SW480 (cell line): ENCODE data around the gene SYS1.
A peak's percentile ranks its signal among the peaks of the same experiment; 100 is the strongest.

Experiments used
- DNase-seq: peaks from one replicate; pipeline ENCODE4 v3.0.0-alpha.2; 2016; ENCODE audit warnings: low spot score

Gene SYS1

DNA sequence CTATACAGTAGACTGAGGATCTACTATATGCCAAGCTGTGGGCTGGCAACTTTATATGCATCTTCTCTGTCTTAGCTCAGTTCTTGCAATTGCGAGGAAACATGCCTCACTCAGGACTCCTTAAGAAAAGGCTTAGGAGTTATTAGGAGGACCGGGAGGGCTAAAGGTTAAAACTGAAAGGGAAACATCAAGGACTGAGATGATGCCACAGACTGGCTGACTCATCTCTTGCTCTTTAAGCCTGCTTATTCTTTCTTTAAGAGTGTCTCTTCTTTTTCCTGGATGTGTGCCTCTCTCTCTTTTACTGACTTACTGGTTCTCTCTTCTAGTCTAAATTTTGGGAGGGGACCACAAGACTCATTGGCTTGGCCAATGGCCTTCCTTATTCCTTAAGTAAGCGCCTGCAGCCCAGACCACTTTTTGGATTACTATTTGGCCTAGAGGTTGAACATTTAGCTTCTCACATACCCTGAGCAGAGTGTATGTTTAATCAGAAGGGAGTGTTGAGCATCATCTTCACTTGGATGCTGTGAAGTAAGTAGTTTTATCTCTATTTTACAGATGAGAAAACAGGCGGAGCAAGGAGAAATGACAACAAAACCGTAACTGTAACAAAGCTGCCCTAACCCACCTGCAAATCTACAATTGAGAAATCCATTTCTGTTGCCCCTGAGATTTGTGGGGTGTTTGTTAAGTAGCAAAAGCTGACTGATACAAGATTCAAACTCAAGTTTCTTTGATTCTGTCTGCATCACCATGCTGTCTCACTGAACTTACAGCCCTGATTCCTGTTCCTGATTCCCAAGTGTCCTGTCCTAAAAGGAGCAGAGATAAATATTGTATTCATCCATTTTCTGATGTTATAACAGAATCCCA, 7.5 kb upstream of the SYS1 start:
- peak; percentile 57 for DNase-seq

DNA sequence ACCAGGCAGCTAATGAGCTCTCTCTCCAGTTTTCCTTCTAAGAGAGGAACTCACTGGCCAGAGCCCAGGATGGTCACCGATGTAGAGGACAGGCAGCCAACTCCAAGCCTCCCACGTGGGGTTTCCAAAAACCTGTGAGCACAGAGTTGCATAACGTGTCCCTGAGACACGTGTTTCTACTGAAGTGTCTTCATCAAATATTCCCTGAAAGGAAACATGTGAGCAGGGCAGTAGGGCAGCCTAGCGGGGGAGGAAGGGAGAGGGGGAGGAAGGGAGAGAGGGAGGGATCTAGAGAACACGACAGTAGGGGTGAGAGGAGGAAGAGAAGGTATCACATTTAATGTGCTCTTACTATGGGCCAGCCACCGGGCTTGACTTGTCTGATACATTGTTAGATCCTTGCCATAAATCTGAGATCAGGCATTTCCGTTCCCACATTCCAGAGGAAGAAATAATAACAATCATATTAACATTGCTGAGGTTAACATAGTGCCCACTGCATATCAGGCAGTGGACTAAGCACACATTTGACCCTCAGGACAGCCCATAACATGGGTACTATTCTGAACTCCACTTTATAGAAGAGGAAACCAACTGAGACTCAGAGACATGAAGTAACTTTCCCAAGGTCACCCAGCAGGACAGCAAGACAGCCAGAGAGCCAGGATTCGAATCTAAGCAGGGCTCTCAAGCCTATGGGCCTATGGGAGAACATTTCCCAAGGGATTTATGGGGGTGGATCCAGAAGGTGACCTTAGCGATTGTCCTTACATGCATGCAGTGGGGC, 4.5 kb upstream of the SYS1 start:
- peak; percentile 85 for DNase-seq

DNA sequence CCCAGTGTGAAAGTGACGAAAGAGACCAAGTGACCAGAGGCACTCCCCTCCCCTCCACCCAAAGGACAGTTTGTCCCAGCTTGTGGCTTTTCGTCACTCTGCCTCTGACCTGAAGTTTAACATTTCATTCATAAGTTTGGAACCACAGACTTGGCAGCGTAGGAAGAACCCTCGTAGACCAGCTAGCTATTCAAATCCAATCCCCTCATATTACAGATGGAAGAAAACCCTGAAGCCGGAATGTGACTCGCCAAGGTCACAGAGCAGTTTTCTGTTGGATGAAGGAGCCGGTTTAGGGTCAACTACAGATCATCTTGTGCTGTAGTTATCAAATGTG, 3.9 kb upstream of the SYS1 start:
- DNase-seq = peak; percentile 75

DNA sequence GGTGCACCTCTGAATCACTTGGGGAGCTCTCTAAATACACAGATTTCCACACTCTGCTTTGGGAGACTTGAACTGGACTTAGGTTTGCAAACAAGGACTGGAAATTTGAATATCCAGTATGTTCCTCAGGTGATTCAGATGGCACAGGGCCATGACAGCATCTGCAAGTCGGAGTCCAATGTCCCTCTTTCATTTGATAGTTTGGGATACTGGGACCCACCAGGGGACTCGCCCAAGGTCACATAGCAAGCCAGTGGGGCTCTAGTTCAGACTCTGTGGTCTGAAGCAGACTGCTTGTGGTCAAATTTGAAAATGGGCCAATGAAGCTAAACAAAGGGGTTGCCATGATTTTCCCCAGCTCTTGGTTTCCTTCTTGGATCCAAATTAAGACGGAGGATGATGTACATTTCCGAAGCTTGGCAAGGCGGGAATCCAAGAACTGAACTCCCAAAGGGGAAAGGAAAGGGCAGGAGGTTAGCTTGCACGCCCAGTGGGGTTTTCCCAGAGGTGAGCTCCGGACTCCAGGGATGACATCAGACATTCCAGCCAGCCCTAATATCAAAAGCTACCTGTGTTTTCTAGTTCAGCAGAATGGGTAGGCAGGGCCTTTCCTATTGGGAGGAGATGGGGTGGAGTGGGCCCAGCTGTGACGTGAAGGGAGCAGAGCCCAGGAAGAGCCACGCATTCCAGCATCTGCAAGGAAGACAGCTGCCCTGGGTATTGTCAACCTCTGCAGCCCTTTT, 3.4 kb upstream of the SYS1 start:
- peak; percentile 96 for DNase-seq

DNA sequence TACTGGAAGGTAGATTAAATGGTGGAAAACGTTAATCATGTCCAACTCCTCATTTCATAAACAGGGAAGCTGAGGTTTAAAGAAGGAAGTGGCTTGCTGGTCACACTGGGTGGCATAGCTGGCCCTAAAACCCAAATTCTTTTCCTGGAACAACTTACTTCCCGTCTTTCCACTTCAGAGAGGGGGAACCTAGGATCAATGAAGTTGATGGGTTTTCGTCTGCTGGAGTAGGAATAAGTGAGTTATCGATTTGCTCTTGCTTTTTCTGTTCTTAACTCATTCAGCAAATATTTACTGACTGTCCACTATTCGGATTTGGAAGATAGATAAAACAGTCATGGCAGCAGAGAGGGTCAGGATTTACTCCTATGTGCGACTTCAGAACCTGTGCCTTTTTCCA, 1.2 kb upstream of the SYS1 start:
- no peak for DNase-seq

DNA sequence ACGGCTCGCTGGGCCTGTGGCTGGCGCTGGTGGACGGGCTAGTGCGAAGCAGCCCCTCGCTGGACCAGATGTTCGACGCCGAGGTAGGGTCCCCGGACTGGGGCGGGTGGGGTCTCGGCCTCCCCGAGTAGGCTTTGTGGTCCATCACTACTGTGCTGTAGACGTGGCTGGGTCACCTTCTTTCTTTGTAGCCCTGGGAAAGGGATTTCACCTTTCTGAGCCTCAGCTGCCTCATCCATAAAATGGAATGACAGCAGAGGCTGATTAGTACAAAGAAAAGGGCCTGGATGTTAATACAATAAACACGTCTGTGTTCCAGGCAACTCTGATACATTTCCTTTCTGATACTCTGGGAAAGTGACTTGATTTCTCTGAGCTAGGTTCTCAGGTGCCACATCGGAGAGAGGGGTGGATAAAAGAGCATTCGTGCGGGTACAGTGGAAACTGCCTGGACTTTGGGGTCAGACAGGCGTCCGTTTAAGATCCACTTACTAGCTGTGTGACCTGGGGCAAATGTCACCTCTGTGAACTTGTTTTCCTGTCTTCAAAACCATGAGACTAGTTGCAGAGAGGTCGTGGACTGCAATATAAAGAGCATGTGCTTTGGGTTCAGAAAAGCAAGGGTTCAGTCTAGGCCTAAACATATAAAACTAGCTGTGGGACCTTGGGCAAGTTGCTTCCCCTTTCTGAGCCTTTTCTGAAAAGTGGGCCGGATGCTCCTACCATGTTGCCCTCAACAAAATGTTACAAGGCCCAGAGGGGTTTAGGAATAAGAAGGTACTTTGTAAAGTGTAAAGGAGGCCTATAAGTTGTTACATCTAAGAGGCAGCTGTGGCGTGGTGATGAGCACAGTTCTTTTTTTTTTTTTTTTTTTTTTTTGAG, 896 bp downstream of the SYS1 start:
- no peak for DNase-seq

DNA sequence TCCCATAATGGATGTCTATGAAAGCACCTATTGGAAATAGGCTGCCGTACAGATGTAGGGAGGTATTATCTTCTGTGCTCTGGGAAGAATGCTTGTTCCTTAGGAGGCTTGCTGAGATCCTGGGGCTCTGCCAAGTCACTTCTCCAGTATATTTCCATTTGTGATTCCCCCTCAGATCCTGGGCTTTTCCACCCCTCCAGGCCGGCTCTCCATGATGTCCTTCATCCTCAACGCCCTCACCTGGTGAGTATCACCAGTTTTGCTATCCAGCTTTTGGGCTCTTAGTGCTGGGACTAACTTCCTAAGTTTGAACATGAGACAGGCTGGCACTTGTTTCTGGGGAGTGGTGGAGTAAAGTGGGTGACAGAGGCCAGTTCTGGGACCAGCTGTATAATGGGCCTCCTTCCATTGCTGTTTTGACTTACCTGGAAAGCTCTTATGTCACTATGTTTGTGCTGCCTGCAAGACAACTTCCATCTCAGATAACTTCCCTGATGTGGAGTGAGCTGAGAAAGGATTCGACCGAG, 2.6 kb downstream of the SYS1 start:
- no peak for DNase-seq

DNA sequence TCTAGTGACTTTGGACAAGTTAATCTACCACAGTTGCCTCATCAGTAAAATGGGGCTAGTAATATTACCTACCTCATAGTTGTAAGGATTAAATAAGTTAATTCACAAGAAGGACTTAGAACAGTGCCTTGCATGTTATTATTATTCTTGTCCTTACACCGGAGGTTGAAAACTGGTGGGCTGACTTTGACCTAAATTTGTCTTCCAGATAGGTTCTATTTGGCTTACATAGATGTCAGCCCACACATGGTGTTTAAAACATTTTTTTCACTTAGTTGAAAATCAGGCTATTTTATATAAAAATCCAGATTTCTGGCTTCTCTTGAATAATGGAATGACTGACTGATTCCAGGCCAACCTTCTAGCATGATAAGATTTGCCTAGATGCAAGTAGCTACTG, 3.2 kb downstream of the SYS1 start:
- DNase-seq = no peak

DNA sequence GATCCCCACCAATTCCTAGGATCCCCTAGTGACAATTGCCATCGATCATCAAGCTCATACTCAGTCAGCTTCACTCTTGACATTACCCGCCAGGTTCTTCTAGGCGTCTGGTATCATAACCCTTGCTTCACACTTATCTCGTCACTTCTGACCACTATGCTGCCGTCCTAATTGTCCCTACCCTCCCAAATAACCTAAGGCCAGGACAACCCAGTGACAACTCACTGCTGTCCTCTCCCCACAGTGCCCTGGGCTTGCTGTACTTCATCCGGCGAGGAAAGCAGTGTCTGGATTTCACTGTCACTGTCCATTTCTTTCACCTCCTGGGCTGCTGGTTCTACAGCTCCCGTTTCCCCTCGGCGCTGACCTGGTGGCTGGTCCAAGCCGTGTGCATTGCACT, 3.7 kb downstream of the SYS1 start:
- no peak for DNase-seq

DNA sequence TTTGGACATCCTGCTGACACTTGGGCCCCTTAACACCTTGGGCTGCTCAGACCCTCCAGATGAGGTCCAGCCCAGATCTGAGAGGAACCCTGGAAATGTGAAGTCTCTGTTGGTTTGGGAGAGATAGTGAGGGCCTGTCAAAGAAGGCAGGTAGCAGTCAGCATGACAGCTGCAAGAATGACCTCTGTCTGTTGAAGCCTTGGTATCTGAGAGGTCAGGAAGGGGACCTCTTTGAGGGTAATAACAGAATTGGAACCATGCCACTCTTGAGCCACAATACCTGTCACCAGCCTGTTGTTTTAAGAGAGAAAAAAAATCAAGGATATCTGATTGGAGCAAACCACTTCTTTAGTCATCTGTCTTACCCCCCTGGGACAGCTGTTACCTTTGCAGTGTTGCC, 4.2 kb downstream of the SYS1 start:
- no peak for DNase-seq

DNA sequence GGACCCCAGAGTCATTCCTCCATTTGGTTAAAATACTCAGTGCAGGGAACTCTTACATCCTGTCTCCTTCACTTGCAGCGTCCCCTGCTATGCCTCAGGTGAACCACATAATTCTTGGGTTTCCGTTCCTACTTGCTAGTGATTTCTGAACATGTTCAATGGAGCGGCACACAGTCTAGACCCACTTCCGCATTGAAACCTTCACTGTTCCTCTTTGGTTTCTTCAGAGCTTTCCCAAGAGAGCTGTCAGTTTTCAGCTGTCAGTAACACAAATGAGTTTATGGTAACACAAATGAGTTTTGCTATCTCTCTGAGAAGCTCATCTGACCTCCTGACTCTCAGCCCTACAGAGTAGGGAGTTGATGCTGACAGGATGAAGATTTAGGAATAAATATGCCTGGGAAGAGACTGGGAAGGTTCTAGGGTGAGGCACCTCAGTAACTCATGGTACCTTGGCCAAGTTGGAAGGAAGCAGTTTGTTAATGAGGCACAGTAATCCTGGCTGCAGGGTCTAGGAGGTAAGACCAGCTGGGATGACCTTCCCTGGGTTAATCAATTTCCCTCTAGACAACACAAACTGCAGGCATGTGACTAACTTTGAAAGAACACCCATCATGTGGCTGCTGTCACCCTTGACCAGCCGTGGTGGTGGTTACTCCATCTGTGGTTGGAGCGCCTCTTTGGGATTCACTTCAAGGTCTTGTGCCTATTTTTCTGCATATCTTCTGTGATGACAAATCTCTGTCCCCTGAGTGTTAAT, 5.4 kb downstream of the SYS1 start:
- no peak for DNase-seq

DNA sequence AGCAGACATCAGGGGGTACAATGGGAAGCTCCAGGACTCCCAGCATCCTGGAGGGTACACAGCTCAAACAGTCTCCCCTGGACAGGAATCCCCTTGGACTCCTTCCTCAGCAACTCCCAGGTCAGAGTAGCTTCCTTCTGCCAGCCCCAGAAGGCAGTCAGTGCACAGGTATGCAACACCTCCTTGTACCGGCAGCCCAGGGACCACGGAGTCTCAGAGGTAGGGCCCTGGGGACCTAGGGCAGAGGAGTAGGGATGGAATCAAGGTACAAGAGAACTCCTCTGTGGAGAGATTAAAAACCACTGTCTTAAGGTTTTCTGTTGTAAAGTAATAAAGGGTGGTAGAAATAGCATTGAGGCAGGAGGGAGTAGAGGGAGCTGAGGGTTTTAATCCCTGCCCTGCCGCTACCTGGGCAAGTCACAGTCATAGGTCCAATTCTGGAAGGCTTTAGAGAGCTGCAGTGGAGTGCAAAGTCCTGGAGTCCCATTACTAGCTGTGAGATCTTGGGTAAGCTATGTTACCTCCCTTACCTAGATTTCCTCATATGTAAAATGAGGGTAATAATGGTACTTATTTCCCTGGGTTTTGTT, 7.7 kb downstream of the SYS1 start:
- no peak for DNase-seq

DNA sequence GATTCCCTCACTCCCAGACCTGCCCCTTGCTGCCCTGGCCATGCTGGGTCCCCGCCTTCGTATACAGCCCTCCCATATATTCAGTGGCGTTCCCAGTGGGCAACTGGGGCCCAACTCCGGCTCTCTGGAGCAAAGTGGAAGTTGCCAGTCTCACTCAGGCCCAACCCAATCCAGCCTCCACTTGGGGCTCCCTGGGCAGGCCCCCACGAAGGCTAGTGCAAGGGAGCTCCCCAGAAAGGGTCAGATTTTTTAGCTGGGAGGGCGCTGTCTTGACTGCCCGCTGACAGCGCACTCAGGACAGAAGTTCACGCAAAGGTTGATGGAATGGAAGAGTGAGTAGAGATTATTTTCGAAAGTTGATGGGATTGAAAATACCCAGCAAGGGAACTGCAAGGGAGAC, 9.3 kb downstream of the SYS1 start:
- DNase-seq = no peak

DNA sequence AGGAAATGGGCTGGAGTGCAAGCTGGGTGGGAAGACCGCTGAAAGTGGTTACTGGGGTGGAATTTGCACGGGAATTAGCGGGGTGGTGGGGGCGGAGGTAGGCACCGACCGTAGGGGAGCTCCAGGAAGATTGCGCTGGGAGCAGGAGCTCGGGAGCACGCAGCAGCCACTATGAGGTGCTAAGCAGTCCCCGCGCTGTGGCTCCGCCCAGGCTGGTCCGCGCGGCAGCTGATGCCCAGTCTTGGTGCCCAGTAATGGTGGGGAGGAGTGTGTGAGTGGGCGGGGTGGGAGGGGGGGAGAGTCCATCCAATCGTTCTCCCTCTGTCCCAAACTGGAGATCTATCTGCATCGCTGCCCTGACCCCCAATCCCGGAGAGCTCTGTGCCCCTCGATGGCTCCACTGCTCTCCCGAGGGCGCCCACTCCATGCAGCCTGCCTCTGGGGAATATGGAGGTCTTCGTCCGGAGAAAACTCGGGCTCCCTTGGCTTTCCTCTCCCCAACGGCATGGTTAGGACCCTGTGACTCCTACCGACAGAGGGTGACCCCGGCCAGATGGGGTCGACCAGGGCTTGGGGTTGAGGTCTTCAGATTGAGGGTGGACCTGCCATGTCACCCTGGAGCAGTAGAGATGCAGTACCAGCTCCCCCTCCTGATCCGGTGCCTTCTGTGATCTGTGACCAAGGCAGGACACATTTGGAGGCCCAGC, 9.8 kb downstream of the SYS1 start:
- DNase-seq = no peak

DNA sequence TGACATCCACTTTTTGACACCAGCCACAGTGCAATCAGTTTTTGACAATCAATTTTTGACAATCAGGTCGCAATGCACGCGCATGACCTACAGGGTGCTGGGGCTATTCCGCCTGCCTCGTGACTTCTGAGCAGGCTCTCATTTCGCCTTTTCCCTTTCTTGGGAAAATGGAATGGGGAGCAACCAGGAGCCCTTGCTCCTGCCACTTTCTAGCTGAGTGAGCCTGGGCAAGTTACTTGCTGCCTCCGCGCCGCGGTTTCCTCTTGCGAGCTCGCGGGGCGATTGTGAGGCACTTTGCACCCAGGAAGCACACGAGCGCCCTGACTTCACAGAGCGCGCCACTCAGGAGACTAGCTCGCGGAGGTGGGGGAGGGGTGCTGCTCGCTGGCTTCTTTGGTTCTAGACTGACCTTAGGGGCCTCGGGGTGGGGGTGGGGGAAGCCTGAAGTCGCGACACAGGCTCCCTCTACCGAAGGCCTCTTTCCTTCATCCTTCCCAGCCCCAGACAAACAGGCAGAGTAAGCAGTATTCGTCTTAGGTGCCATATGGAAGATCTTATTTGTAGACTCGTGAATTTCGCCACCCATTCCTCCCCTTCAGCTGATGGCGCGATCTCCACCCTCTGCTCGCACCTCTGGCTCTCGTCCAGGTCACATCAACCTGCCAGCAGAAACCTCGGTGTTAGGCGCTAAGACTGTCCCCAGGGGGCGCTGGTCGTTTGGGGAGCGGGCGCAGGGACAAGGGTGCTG, 10.6 kb downstream of the SYS1 start:
- DNase-seq = peak; percentile 79

DNA sequence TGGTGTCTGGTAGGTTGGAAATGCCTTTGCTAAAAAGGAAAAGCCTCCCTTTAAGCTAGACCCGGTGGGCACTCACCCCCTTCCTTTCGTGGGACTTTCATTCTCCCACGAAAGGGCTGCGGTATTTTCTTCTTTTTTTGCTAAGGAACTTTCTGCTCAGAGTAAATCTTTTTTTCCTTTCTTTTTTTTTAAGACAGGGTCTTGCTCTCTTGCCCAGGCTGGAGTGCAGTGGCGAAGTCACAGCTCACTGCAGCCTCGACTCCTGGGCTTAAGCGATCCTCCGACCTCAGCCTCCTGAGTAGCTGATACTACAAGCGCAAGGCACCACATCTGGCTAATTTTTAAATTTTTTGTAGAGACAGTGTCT, 11.1 kb downstream of the SYS1 start:
- no peak for DNase-seq

DNA sequence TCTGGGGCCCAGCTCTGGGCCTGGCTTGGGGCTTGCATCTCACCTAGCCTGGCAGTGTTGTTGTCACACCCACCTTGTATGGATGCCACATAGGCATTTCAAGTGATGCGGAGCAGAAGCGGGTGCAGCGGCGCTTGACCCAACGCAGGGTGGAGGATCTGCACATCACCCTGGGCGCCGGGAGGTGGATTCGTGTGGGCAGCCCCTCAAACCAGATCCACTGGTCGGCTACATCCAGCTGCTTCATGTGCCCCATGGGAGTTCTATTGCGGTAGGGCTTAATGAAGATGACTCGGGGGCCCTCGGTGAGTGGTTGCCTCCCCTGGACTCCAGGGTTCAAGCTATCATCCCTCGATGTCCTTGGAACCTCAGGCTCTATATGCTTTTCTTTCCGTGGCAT, 12.0 kb downstream of the SYS1 start:
- DNase-seq = no peak

DNA sequence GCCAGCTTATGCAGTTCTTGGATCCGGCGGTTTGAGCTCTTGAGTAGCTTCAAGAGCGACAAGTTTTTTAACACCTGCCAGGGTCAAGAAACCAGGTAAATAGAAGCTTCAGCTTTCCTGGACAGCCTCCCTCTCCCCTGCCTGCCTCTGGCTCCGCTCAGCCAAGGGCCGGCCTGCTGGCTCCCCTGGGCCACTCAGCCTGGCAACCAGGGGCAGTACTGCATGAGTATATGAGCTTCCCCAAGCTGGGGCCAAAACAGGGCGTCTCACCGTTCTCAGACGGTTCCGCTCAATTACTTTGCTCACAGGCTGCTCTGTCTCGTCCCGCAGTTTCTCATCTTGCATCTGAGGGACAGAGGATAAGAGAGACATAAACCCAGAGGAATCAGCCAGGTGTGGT, 14.3 kb downstream of the SYS1 start:
- DNase-seq = no peak

DNA sequence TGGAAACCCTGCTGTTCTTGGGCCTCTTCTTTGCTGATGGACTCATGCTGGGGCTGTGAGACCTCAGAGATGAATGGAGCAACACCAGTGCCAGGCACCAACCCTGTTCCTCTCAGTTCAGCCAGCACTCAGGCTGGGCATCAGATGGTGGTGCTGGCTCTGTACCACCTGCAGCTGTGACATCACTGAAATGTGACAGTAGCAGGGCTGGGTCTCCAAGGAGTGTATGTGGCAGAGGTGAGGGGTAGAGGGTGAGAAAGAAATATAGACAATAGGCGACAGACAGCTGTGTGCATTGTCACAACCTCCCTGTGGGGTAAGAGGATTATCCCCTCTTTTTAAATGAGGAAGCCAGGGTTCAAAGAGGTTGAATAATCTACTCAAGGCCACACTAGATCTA, 15.2 kb downstream of the SYS1 start, which contains the start of gene TP53TG5:
TSS of gene TP53TG5 (minus strand) at position 135 of the 400 bp plus-strand sequence. CDS start at position 46, 89 bp downstream.
- DNase-seq = no peak
